ENCODE data around the gene PLEKHG4B.

GRCh38 chr5:162190-162564 lies 70.2 kb downstream of the PLEKHG4B start:
- TF ChIP-seq, protein P1, sequence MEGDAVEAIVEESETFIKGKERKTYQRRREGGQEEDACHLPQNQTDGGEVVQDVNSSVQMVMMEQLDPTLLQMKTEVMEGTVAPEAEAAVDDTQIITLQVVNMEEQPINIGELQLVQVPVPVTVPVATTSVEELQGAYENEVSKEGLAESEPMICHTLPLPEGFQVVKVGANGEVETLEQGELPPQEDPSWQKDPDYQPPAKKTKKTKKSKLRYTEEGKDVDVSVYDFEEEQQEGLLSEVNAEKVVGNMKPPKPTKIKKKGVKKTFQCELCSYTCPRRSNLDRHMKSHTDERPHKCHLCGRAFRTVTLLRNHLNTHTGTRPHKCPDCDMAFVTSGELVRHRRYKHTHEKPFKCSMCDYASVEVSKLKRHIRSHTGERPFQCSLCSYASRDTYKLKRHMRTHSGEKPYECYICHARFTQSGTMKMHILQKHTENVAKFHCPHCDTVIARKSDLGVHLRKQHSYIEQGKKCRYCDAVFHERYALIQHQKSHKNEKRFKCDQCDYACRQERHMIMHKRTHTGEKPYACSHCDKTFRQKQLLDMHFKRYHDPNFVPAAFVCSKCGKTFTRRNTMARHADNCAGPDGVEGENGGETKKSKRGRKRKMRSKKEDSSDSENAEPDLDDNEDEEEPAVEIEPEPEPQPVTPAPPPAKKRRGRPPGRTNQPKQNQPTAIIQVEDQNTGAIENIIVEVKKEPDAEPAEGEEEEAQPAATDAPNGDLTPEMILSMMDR (conservative IDR thresholded peaks at IDR 0.05; ENCODE audit: low read depth, low read length): no peak
- TF ChIP-seq EZH2 (IDR thresholded peaks at IDR 0.05; ENCODE audit: low read length, unreplicated experiment): no peak
